HepG2 (cell line): ENCODE results near the gene DESI2. TPM values are rescaled to one million over a fixed set of nuclear protein-coding genes. Genes with fewer than 3 reads are reported as not detected.

ENCODE experiments used
- CENPX ChIP-seq: sonication (generic); formaldehyde crosslinking; IDR thresholded peaks from 2 replicates; pipeline ENCODE4 v1.9.0; 2021; ENCODE audit warnings: mild to moderate bottlenecking, missing genetic modification reagents, moderate library complexity
- CREM ChIP-seq, 2 experiments: sonication (generic) in 1 of 2; formaldehyde crosslinking in 1 of 2; IDR thresholded peaks; 2 replicates each; pipeline versions ENCODE4 v1.4.0 to v1.6.1; 2016 to 2020; ENCODE audit warnings: antibody characterized with exemption in 1 of 2, mild to moderate bottlenecking in 1 of 2, missing genetic modification reagents in 1 of 2
- DRAP1 ChIP-seq: IDR thresholded peaks from 2 replicates; pipeline ENCODE4 v1.6.1; 2016; ENCODE audit warnings: missing genetic modification reagents, missing compliant biosample characterization
- FLYWCH1 ChIP-seq: sonication (generic); formaldehyde crosslinking; IDR thresholded peaks from 2 replicates; pipeline ENCODE4 v1.8.1; 2023; ENCODE audit warnings: mild to moderate bottlenecking, missing genetic modification reagents
- GFI1 ChIP-seq: sonication (generic); formaldehyde crosslinking; IDR thresholded peaks from 2 replicates; pipeline ENCODE4 v1.5.0; 2020; ENCODE audit warnings: missing genetic modification reagents, mild to moderate bottlenecking, borderline replicate concordance
- HNRNPLL ChIP-seq: fragments of 200-400 bp; formaldehyde crosslinking; IDR thresholded peaks from 2 replicates; pipeline ENCODE4 v1.6.1; 2017; ENCODE audit warnings: mild to moderate bottlenecking, low read depth, low read length; ENCODE audit not compliant: poor library complexity, severe bottlenecking
- NFIC ChIP-seq: IDR thresholded peaks from 2 replicates; pipeline ENCODE4 v1.6.1; 2012; ENCODE audit warnings: mild to moderate bottlenecking, low read length, inconsistent platforms
- POGK ChIP-seq: sonication (generic); formaldehyde crosslinking; conservative IDR thresholded peaks from 2 replicates; pipeline ENCODE4 v1.8.0; 2022; ENCODE audit warnings: mild to moderate bottlenecking, moderate library complexity, missing genetic modification reagents
- RFXAP ChIP-seq: sonication (generic); formaldehyde crosslinking; IDR thresholded peaks from 2 replicates; pipeline ENCODE4 v1.4.0; 2020; ENCODE audit warnings: missing genetic modification reagents, borderline replicate concordance
- SNAPC5 ChIP-seq: sonication (generic); formaldehyde crosslinking; IDR thresholded peaks from 2 replicates; pipeline ENCODE4 v1.8.1; 2023; ENCODE audit warnings: mild to moderate bottlenecking, missing genetic modification reagents, borderline replicate concordance
- ZBTB14 ChIP-seq: sonication (generic); formaldehyde crosslinking; IDR thresholded peaks from 2 replicates; pipeline ENCODE4 v1.4.0; 2020; ENCODE audit warnings: missing genetic modification reagents
- ZBTB7B ChIP-seq: sonication (generic); formaldehyde crosslinking; IDR thresholded peaks from 2 replicates; pipeline ENCODE4 v1.4.0; 2020; ENCODE audit warnings: missing genetic modification reagents
- ZGPAT ChIP-seq: IDR thresholded peaks from 2 replicates; pipeline ENCODE4 v1.6.1; 2016; ENCODE audit warnings: mild to moderate bottlenecking
- ZNF414 ChIP-seq: sonication (generic); formaldehyde crosslinking; IDR thresholded peaks from 2 replicates; pipeline ENCODE4 v1.5.0; 2020; ENCODE audit warnings: missing genetic modification reagents
- ZNF510 ChIP-seq: sonication (generic); formaldehyde crosslinking; IDR thresholded peaks from 2 replicates; pipeline ENCODE4 v1.4.0; 2020; ENCODE audit warnings: low read depth, mild to moderate bottlenecking, missing genetic modification reagents
- ZNF513 ChIP-seq: sonication (generic); formaldehyde crosslinking; conservative IDR thresholded peaks from 2 replicates; pipeline ENCODE4 v1.5.0; 2020; ENCODE audit warnings: missing genetic modification reagents
- ZNF564 ChIP-seq: sonication (generic); formaldehyde crosslinking; IDR thresholded peaks from 2 replicates; pipeline ENCODE4 v1.8.1; 2023; ENCODE audit warnings: mild to moderate bottlenecking, missing genetic modification reagents
- ZNF580 ChIP-seq: IDR thresholded peaks from 2 replicates; pipeline ENCODE4 v1.6.1; 2016; ENCODE audit warnings: low read depth, borderline replicate concordance
- ZNF713 ChIP-seq: sonication (generic); formaldehyde crosslinking; IDR thresholded peaks from 2 replicates; pipeline ENCODE4 v1.4.0; 2020; ENCODE audit warnings: mild to moderate bottlenecking, missing genetic modification reagents
- ZSCAN9 ChIP-seq: IDR thresholded peaks from 2 replicates; pipeline ENCODE4 v1.6.1; 2016; ENCODE audit warnings: borderline replicate concordance
- polyA plus RNA-seq, 8 experiments: library from polyadenylated mRNA; depleted of rRNA in 3 of 8; stranded (reverse) in 7 of 8; unstranded in 1 of 8; fragments of >200 nt; fragmentation: Illumina TruSeq in 4 of 8; extraction: Trizol in 4 of 8; gene quantifications; 2 replicates each; pipeline versions ENCODE4 v1.2.1 to v1.2.3, GENCODE V29; 2011 to 2016; ENCODE audit warnings: low read depth in 4 of 8, missing spikeins in 1 of 8, mixed read lengths in 1 of 8; ENCODE audit not compliant: insufficient read depth in 1 of 8
- total RNA-seq, 5 experiments: library from RNA; depleted of rRNA; stranded (reverse); fragments of >200 nt; fragmentation: Illumina TruSeq; extraction: Trizol; gene quantifications; 2 replicates each; pipeline ENCODE4 v1.2.3, GENCODE V29; 2016; ENCODE audit warnings: low read depth in 1 of 5

DESI2 gene
- total and polyA plus RNA-seq, 2 of the 13 experiments (the other 11 are each of a cell fraction or from before 2014, with no cell fraction given): 23.1 to 42.2 TPM

GRCh38 chr1:244652623-244653438 lies at the start of gene DESI2 (continued):
- TF ChIP-seq ZNF513 (CRISPR knock-in tag) (0 out of 2 replicates have a peak, but pooled peaks have one; percentile 65), GFI1 (0 out of 2 replicates have a peak, but pooled peaks have one; percentile 31), ZNF564 (peak; percentile 87), ZGPAT (CRISPR knock-in tag) (peak; percentile 73; the same call in 1 of the 2 replicates), RFXAP (CRISPR knock-in tag) (no peak), ZNF510 (0 out of 2 replicates have a peak, but pooled peaks have one; percentile 43), CREM (IDR thresholded peaks at IDR 0.05) (peak; percentile 98), CREM (CRISPR knock-in tag; IDR thresholded peaks at IDR 0.05) (no peak), HNRNPLL (peak; percentile 82), ZSCAN9 (CRISPR knock-in tag) (peak; percentile 50; the same call in 1 of the 2 replicates), ZNF713 (CRISPR knock-in tag) (0 out of 2 replicates have a peak, but pooled peaks have one; percentile 61), DRAP1 (CRISPR knock-in tag) (peak; percentile 89), ZBTB7B (CRISPR knock-in tag) (no peak; the same call in 1 of the 2 replicates), POGK (peak; percentile 62; the same call in 1 of the 2 replicates), SNAPC5 (CRISPR knock-in tag) (0 out of 2 replicates have a peak, but pooled peaks have one; percentile 76), ZBTB14 (CRISPR knock-in tag) (no peak), FLYWCH1 (CRISPR knock-in tag) (no peak), ZNF580 (CRISPR knock-in tag) (no peak), CENPX (CRISPR knock-in tag) (no peak), NFIC (no peak), ZNF414 (no peak)
